B cell (primary cell): ENCODE results near the gene PEX14. TPM values are rescaled to one million over a fixed set of nuclear protein-coding genes. Genes with fewer than 3 reads are reported as not detected.

Experiments
- ATAC-seq: fragments of 200-7000 bp; cut with Tn5 transposase; one replicate; pipeline ENCODE4 v1.10.0; 2021; ENCODE audit warnings: low read depth, mild to moderate bottlenecking, moderate number of reproducible peaks, moderate library complexity
- CTCF ChIA-PET: fragments of 350-600 bp; sonication (Branson Sonifier 250); formaldehyde crosslinking; loops from one replicate; lab custom pipeline; 2021; ENCODE audit warnings: antibody characterized with exemption, inconsistent platforms; lab: Charles Lee
- POLR2A ChIA-PET: fragments of 350-600 bp; sonication (Branson Sonifier 250); formaldehyde crosslinking; loops from one replicate; lab custom pipeline; 2021; ENCODE audit warnings: antibody characterized with exemption; lab: Charles Lee
- DNase-seq: peaks from one replicate; pipeline ENCODE4 v3.0.0; 2013
- H2AFZ ChIP-seq: 2 replicates; pipeline ENCODE4 v1.6.1; 2012; ENCODE audit warnings: mild to moderate bottlenecking, low read depth, low read length; ENCODE audit not compliant: insufficient read depth, poor library complexity, severe bottlenecking
- H3K27ac ChIP-seq, 2 donors: 1 replicate in 1 of 2; 2 replicates in 1 of 2; pipeline ENCODE4 v1.5.1; 2012 to 2013; ENCODE audit warnings: low read length in 2 of 2, mild to moderate bottlenecking in 2 of 2, moderate library complexity in 1 of 2
- H3K27me3 ChIP-seq, 4 experiments: fragments of 200-600 bp in 1 of 4; sonication (generic) in 1 of 4; replicated peaks in 1 of 4; 1 replicate in 2 of 4; 2 replicates in 2 of 4; pipeline versions ENCODE4 v1.6.1 to v1.7.0; 2013 to 2016; ENCODE audit warnings: low read length in 3 of 4, mild to moderate bottlenecking in 2 of 4, mixed read lengths in 1 of 4, moderate library complexity in 1 of 4; ENCODE audit not compliant: insufficient read depth in 4 of 4, control insufficient read depth in 3 of 4; ENCODE audit errors: control extremely low read depth in 1 of 4
- H3K36me3 ChIP-seq, 2 experiments: replicated peaks in 1 of 2; 1 replicate in 1 of 2; 2 replicates in 1 of 2; pipeline versions ENCODE4 v1.6.1 to v1.7.1; 2013; ENCODE audit warnings: low read length in 1 of 2; ENCODE audit not compliant: insufficient read depth in 2 of 2, control insufficient read depth in 1 of 2; ENCODE audit errors: control extremely low read depth in 1 of 2, extremely low read depth in 1 of 2
- H3K4me1 ChIP-seq, 2 donors: fragments of 200-600 bp in 1 of 2; sonication (generic) in 1 of 2; 1 replicate in 1 of 2; 2 replicates in 1 of 2; pipeline versions ENCODE4 v1.5.1 to v1.6.1; 2013 to 2017; ENCODE audit warnings: low read length in 2 of 2; ENCODE audit not compliant: control insufficient read depth in 2 of 2, insufficient read depth in 2 of 2
- H3K4me2 ChIP-seq: replicated peaks from 2 replicates; pipeline ENCODE3; 2012; ENCODE audit warnings: mild to moderate bottlenecking, low read depth, low read length; ENCODE audit not compliant: poor library complexity, severe bottlenecking
- H3K4me3 ChIP-seq, 5 experiments: fragments of 200-600 bp in 1 of 5; sonication (generic) in 1 of 5; 1 replicate in 3 of 5; 2 replicates in 2 of 5; pipeline versions ENCODE4 v1.5.1 to v1.7.0; 2011 to 2016; ENCODE audit warnings: low read length in 4 of 5, mild to moderate bottlenecking in 4 of 5, low read depth in 2 of 5, control low read depth in 1 of 5, moderate library complexity in 1 of 5; ENCODE audit not compliant: insufficient read depth in 1 of 5; ENCODE audit errors: control extremely low read depth in 1 of 5, extremely low read depth in 1 of 5
- H3K79me2 ChIP-seq: fragments of 200-600 bp; sonication (generic); one replicate; pipeline ENCODE4 v1.6.0; 2016; ENCODE audit warnings: low read length; ENCODE audit not compliant: control insufficient read depth, insufficient read depth
- H3K9ac ChIP-seq: fragments of 200-600 bp; sonication (generic); 2 replicates; pipeline ENCODE4 v1.6.1; 2017; ENCODE audit warnings: mild to moderate bottlenecking, low read length, moderate library complexity
- H3K9me3 ChIP-seq, 3 donors: one replicate each; pipeline versions ENCODE4 v1.6.1 to v1.7.1; 2013; ENCODE audit warnings: low read length in 2 of 3; ENCODE audit not compliant: control insufficient read depth in 2 of 3, insufficient read depth in 1 of 3; ENCODE audit errors: control extremely low read depth in 1 of 3
- H4K20me1 ChIP-seq: 2 replicates; pipeline ENCODE4 v1.6.0; 2012; ENCODE audit warnings: mild to moderate bottlenecking, low read length; ENCODE audit not compliant: insufficient read depth, control insufficient read depth, poor library complexity, severe bottlenecking
- H3K27ac Mint-ChIP-seq: one replicate; pipeline ENCODE4 v1.8.0; 2021; ENCODE audit warnings: mixed read lengths
- H3K27me3 Mint-ChIP-seq: one replicate; pipeline ENCODE4 v1.8.0; 2021; ENCODE audit warnings: mixed read lengths
- H3K4me1 Mint-ChIP-seq: one replicate; pipeline ENCODE4 v1.8.0; 2021; ENCODE audit warnings: mixed read lengths
- H3K4me3 Mint-ChIP-seq: one replicate; pipeline ENCODE4 v1.8.0; 2021; ENCODE audit warnings: mixed read lengths
- H3K9me3 Mint-ChIP-seq: one replicate; pipeline ENCODE4 v1.8.0; 2022; ENCODE audit warnings: mixed read lengths; ENCODE audit not compliant: insufficient read depth
- CTCF ChIP-seq: fragments of 200-600 bp; IDR thresholded peaks from one replicate; pipeline ENCODE4 v1.8.0; 2022; ENCODE audit warnings: antibody characterized with exemption, mild to moderate bottlenecking
- EZH2 ChIP-seq: IDR thresholded peaks from 2 replicates; pipeline ENCODE4 v1.6.1; 2012; ENCODE audit warnings: borderline replicate concordance, low read depth, mild to moderate bottlenecking, moderate library complexity, low read length; ENCODE audit not compliant: insufficient read depth, poor library complexity, severe bottlenecking
- WGBS: methylation state at CpG from one replicate; pipeline ENCODE4 v1.1.5; 2013; ENCODE audit warnings: missing lambda C conversion rate; ENCODE audit not compliant: insufficient coverage; 5-methylcytosine and 5-hydroxymethylcytosine counted together
- intact Hi-C: fragments of 100-400 bp; cut with micrococcal nuclease; formaldehyde crosslinking; loops from one replicate; pipeline ENCODE4 v1.10.0; 2022
- polyA plus RNA-seq: library from polyadenylated mRNA; depleted of rRNA; stranded (reverse); fragments of >200 nt; gene quantifications from 2 replicates; pipeline ENCODE4 v1.2.3, GENCODE V29; 2012
- total RNA-seq, 2 donors: library from RNA; stranded (reverse); fragments of 120-200 nt in 1 of 2; gene quantifications; 1 replicate in 1 of 2; 2 replicates in 1 of 2; pipeline versions ENCODE4 v1.2.3 to v1.2.4, GENCODE V29; 2013 to 2022

Gene PEX14
- total and polyA plus RNA-seq, 2 donors (not counting 1 experiment from before 2014, with no cell fraction given), result 14.1 to 19.3 TPM

- H3K27ac ChIP-seq, result no peak overlapping the region
- H3K4me1 ChIP-seq, result no peaks in the 10 kb centered on the region
- WGBS, result 93% methylated on average over 8 of the region's 10 CpGs
- H3K9ac ChIP-seq, result no peak overlapping the region
- Mint-ChIP-seq H3K4me1 (no peaks in the 10 kb centered on the region), H3K9me3 (no peaks in the 10 kb centered on the region), H3K27me3 (no peaks in the 10 kb centered on the region), H3K27ac (no peak overlapping the region), H3K4me3 (no peak overlapping the region)
- TF ChIP-seq CTCF, result no peak
- TF ChIP-seq EZH2, result no peak
- no peak for ATAC-seq
- no peaks in the 10 kb centered on the region for H4K20me1 ChIP-seq
- H3K4me3 ChIP-seq, result no peak overlapping the region
- H3K79me2 ChIP-seq, result no peaks in the 10 kb centered on the region
- ChIA-PET POLR2A (no interaction called here), CTCF (no interaction called here)
- H3K4me2 ChIP-seq, result no peak overlapping the region
- H3K27me3 ChIP-seq, result no peaks in the 10 kb centered on the region
- peaks cover 0 to 25% of the 10 kb centered on the region in 2 experiments for H3K36me3 ChIP-seq
- no peak for DNase-seq
- intact Hi-C loops, result no loop called here
- no peaks in the 10 kb centered on the region for H3K9me3 ChIP-seq
- H2AFZ ChIP-seq, result no peak overlapping the region
These were observed 150.8 kb downstream of the PEX14 start for GRCh38 chr1:10625554-10625953.

- ATAC-seq (no peak), DNase-seq (no peak)
- 98% methylated on average over 13 of the region's 13 CpGs for WGBS
- H3K27me3 ChIP-seq, result no peaks in the 10 kb centered on the region
- H3K4me1 ChIP-seq, result no peaks in the 10 kb centered on the region
- no peaks in the 10 kb centered on the region for H3K4me1 Mint-ChIP-seq
- TF ChIP-seq CTCF, result no peak
- no peak for TF ChIP-seq EZH2
- ChIA-PET POLR2A (no interaction called here), CTCF (no interaction called here)
- no peak overlapping the region for H3K4me3 Mint-ChIP-seq
- H3K9me3 Mint-ChIP-seq, result no peaks in the 10 kb centered on the region
- no peak overlapping the region for H3K4me3 ChIP-seq
- no peak overlapping the region for H2AFZ ChIP-seq
- peaks cover 0 to 25% of the 10 kb centered on the region in 2 experiments for H3K36me3 ChIP-seq
- no peaks in the 10 kb centered on the region for H3K9me3 ChIP-seq
- H3K27ac ChIP-seq, result no peak overlapping the region
- no peaks in the 10 kb centered on the region for H4K20me1 ChIP-seq
- no peak overlapping the region for H3K27ac Mint-ChIP-seq
- intact Hi-C loops, result no loop called here
- no peak overlapping the region for H3K9ac ChIP-seq
- no peak overlapping the region for H3K4me2 ChIP-seq
- no peaks in the 10 kb centered on the region for H3K27me3 Mint-ChIP-seq
- H3K79me2 ChIP-seq, result no peaks in the 10 kb centered on the region
These were observed 151.5 kb downstream of the PEX14 start for GRCh38 chr1:10626131-10626731.
